ENCODE measurements around the gene CDKAL1.
"Not testable (repeated sequence)": the region's sequence is repeated elsewhere in the genome, so short reads cannot be mapped to it uniquely, and the experiment has no call there.

Gene CDKAL1

DNA sequence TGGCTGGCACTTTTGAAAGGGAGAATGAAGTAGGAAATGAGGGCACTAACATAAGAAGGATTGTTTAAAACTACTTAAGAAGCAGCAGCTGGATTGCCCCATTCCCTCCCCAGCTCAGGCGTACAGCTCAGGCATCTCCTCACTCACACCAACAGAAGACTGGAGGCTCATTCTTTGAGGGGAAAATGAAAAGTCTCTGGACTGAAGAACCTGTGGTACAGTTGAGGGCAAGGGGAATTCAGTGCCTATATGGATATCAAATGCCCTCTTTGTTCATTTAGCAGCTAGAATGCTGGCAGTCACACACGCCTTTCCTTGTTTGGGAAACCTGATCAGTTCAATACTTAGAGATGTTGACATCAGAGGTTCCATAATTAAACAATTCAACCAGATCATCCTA lies 557.2 kb downstream of the CDKAL1 start:
- DNase-seq (ENCODE audit: low read depth in 1 of 2, low spot score in 1 of 2) = no peak

DNA sequence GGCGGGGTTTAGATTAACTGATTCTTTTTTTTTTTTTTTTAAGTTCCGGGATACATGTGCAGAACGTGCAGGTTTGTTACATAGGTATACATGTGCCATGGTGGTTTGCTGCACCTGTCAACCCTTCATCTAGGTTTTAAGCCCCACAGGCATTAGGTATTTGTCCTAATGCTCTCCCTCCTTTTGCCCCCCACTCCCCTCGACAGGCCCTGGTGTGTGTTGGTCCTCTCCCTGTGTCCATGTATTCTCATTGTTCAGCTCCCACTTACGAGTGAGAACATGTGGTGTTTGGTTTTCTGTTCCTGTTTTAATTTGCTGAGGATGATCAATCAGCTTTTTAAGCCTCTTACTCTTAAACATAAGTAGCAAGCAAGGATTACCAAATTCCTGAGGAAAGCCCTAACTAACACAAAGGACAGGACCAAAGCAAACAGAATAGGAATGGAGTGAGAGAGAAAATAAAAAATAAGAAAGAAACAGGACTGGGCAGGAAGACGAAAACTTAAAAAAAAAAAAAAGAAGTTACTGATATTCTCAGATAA lies 558.0 kb downstream of the CDKAL1 start:
- not testable (repeated sequence) for DNase-seq (ENCODE audit: low read depth in 1 of 2, low spot score in 1 of 2)

DNA sequence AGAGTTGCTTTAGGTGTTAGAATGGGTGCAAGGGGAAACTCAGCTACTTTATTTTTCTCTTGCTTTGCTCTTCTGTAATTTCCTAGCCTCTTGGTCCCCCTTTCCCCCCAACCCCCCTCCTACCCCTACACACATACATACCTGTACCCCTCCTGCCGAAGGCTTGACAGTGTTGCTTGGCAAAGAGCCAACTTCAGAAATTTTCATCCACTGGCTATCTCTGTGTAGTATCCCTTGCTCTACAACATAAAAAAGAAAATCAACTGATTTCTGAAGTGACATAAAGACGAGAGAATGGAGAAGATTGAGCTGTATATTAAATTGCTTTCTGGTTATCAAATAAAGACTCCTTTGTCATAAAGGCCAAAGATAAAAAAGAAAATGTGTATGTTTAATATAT lies 561.2 kb downstream of the CDKAL1 start:
- DNase-seq (ENCODE audit: low read depth in 1 of 2, low spot score in 1 of 2) = no peak

DNA sequence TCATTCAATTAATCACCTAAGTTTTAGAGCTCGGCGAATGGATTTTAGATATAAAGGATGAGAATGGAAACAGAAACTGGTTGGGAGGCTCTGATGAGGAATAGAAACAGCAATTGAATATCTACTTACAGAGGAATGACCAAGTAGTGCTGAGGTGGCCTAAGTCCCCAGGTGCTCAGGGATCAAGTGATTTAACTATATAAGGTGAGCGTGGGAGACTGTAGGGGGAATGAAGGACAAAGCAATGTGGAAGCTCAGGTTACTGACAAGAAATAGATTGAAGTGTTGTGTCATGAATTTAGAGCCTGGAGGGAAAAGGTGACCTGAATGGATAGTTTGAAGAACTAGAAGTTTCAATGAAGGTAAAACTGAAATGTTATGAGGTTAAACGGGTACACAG lies 563.9 kb downstream of the CDKAL1 start:
- DNase-seq (ENCODE audit: low read depth in 1 of 2, low spot score in 1 of 2) = no peak

- DNase-seq (ENCODE audit: low read depth in 1 of 2, low spot score in 1 of 2) = no peak
These were observed 564.5 kb downstream of the CDKAL1 start for GRCh38 chr6:21098744-21099143.

DNA sequence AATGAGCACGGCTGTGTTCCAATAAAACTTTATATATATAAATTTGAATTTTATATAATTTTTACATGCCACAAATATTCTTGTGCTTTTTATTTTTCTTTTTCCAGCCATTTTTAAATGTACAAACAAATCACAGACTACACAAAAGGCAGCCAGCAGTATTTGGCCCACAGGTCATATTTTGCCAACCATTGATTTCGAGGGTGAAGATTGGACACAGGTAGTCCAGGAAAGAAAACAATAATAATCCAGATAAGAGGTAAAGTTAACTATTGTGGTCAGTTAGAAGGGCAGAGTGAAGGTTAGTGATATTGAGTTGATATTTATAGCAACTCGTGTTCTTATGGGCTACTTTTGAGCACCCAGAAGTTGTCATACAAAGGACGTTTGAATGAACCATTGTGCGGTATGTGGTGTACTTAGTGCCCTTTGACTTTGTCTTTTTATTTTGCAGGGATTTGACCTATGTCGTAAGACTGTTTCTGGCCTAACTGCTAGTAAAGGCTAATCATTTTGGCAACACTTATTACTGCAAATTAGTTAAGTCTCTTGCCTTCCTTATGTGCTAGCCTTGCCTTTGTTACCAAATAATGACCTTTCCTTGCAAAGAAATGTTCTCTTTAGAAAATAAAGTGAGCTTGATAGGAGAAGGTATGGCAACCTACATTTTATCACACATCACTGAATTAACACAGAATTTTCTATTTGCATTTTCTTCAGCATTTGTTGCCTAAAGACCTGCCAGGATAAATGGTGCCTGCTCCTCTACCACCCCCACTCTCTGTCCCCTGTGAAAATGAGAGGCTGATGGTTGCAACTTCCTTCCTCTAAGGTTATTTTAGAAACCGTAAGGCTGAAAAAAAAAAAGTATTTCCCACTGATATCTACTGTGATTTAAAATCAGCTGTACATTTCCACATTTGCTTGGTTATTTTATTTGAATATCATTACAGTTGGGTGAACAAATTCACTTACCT lies 565.4 kb downstream of the CDKAL1 start:
- DNase-seq (ENCODE audit: low read depth in 1 of 2, low spot score in 1 of 2) = no peak

GRCh38 chr6:21100991-21101390 lies 566.7 kb downstream of the CDKAL1 start:
- no peak for DNase-seq (ENCODE audit: low read depth in 1 of 2, low spot score in 1 of 2)

DNA sequence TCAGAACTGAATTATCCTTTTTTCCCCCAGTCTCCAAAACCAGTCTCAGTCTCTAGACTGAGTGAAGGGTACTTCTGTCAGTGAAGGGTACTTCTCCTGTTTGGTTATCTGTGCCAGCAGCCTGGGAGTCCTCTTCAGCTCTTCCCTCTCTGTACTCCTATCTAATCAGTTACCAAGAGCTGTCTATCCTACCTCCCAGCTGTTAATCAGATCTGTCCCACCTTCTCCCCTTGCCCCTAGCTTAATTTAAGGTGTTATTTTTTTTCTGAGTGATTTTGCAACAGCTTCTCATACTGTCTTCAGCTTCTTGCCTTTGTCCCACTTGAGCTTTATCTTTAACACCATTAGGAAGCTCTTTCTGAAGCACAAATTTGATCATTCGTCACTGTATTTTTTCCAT lies 567.4 kb downstream of the CDKAL1 start:
- no peak for DNase-seq (ENCODE audit: low read depth in 1 of 2, low spot score in 1 of 2)

DNA sequence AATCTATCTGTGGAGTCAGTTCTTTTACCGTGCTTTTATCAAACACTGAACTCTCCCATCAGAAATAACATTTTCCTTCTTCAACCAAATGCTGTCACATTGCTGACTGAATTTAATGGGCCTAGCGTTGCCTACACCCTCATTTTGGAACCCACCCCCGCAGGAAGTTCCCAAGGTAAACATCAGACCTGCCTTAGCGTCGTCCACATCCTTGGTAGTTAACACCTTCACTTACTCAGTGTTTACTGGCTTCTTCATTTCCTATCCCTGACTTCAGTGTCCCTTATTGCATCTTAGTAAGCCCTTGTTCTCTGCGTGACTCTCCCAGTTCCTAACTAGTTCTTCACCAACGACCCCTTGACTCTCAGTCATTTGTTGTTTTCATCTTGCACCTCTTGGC lies 567.9 kb downstream of the CDKAL1 start:
- DNase-seq (ENCODE audit: low read depth in 1 of 2, low spot score in 1 of 2) = no peak

- DNase-seq (ENCODE audit: low read depth in 1 of 2, low spot score in 1 of 2) = no peak
These were observed 568.4 kb downstream of the CDKAL1 start for GRCh38 chr6:21102624-21103023.

DNA sequence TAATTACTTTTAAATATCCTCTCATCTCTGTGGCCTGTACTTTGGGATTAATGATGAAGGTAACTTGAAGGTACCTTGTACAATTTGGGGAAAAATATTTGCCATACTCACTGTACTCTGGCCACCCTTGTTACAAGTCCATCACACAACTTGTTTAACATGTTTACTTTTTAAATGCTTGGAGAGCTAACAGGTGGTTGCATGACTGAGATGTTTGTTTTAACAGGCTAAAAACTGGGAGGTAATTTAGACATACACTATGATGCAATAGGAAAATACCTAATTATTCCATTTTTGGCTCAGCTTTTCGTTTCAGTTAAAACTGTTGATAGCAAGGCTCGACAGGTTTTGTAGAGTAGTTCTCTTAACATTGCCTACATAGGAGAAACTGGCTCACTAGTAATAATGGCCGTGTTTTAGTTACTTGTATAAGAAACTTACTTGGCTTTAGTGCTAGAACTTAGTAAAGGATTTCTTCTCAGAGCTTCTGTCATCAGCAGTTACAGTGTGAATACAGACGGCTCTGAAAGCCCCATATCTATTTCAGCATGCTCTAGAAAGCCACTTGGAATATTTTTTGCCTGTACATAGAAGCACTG lies 569.5 kb downstream of the CDKAL1 start:
- DNase-seq (ENCODE audit: low read depth in 1 of 2, low spot score in 1 of 2) = no peak

- DNase-seq (ENCODE audit: low read depth in 1 of 2, low spot score in 1 of 2) = no peak
These were observed 570.0 kb downstream of the CDKAL1 start for GRCh38 chr6:21104288-21104687.

DNA sequence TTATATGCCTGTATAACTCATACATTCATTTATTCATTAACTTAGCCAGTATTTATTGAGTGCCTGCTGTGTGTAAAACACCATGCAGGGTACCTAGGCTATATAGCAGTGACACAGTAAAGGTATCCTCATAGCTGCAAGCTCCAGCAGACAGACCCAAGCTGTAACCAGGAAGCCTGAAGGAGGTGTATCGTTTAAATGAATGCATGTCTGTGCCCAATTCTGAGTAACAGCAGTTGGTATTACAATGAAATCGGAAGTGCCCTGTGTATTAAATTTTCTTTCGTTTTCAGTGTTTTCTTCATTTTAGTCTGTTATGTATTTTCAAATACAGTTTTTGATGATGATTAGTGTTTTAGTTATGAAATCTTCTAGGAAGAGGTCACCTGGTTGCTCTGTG lies 573.5 kb downstream of the CDKAL1 start:
- no peak for DNase-seq (ENCODE audit: low read depth in 1 of 2, low spot score in 1 of 2)

DNA sequence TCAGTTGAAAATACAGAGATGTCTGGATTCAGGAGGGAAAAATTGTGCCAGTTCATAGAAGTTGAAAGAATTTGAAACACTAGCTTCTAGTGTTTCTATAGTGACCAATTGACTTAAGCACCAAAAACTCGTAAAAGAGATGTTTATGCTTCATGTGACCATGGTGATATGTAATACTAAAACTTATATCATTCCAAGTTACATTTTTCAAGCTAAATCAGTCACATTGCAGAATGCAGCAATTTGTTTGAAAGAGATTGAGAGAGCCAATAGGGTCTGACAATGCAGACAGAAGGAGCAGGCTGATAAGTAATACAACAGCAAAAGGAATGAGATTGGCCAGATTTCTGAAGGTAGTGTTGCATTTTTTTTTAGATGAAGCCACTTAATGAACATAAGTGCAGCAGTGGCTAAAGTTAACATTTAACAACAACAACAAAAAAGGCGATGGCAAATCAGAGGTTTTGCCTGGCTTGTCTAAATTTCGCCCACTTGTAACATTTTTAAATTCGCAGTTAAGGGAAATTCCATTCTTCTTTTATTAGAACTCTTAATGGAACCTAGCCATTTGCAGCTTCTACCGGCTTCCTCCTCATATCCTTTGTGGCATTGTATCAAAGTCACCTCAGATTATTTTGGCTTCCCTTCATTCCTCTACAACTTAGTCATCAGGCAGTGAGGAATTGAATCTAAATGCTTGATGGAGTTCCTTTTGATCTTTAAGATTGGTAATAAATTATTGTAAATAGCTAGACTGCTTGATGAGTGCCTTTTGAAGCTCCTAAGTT lies 575.3 kb downstream of the CDKAL1 start:
- no peak for DNase-seq (ENCODE audit: low read depth in 1 of 2, low spot score in 1 of 2)

DNA sequence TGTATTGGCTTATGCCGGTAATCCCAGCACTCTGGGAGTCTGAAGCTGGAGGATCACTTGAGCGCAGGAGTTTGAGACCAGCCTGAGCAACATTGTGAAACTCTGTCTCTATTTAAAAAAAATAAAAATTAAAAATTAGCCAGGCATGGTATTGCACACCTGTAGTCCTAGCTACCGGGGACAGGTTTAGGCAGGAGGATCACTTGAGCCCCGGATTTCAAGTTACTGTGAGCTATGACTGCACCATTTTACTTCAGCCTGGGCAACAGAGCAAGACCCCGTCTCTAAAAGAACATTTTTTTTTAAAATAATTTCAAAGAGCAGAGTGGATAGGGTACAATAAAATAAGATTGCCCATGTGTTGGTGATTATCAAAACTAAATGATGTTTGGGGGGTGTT lies 576.4 kb downstream of the CDKAL1 start:
- DNase-seq (ENCODE audit: low read depth in 1 of 2, low spot score in 1 of 2) = no peak

- no peak for DNase-seq (ENCODE audit: low read depth in 1 of 2, low spot score in 1 of 2)
These were observed 577.0 kb downstream of the CDKAL1 start for GRCh38 chr6:21111093-21111725.

DNA sequence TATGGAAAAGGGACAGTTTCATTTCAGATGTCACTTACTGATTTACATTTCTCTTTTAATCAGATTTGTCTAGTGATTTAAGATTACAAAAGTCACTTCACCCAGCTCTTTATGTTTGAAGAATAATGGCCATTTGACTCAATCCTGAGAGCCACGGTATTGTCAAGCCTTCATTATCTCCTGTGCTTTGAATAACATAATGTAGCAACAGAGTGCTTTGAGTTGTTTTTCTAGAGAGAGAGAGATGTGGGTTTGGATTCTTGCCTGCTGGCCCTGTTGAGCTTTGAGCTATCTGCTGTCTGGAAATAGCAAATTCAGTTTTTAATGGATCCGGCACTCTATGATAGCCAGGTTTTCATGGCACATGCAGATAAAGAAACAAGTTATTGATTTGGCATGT lies 580.9 kb downstream of the CDKAL1 start:
- DNase-seq (ENCODE audit: low read depth in 1 of 2, low spot score in 1 of 2) = no peak

- DNase-seq (ENCODE audit: low read depth in 1 of 2, low spot score in 1 of 2) = no peak
These were observed 582.5 kb downstream of the CDKAL1 start for GRCh38 chr6:21116736-21117135.

- DNase-seq (ENCODE audit: low read depth in 1 of 2, low spot score in 1 of 2) = no peak
These were observed 584.0 kb downstream of the CDKAL1 start for GRCh38 chr6:21118216-21118780.

- DNase-seq (ENCODE audit: low read depth in 1 of 2, low spot score in 1 of 2) = no peak
These were observed 587.4 kb downstream of the CDKAL1 start for GRCh38 chr6:21121636-21122136.
